K562 (cell line): Measurements from ENCODE around the gene LIMCH1. TPM values are rescaled to one million over a fixed set of nuclear protein-coding genes. Genes with fewer than 3 reads are reported as not detected.
A peak's percentile ranks its signal among the peaks of the same experiment; 100 is the strongest.

Experiments used
- ATAC-seq: fragments of 200-7000 bp; cut with Tn5 transposase; 3 replicates; pipeline ENCODE4 v1.9.1; 2020; ENCODE audit warnings: moderate library complexity
- BruUV-seq: library from RNA; stranded (reverse); fragments of 400-500 nt; replicated peaks from 2 replicates; lab custom pipeline; 2021; lab: Mats Ljungman, UMichigan
- CTCF ChIA-PET: fragments of 300-600 bp; formaldehyde crosslinking; extraction: SDS; loops from one replicate; lab custom pipeline; 2021; ENCODE audit warnings: low intra/inter-chr PET ratio; lab: Yijun Ruan, JAX
- POLR2A ChIA-PET: fragments of 300-600, 350-650 bp; sonication (Branson Sonifier 250); formaldehyde crosslinking; extraction: SDS; loops from one replicate; lab custom pipeline; 2021; ENCODE audit warnings: antibody characterized with exemption, inconsistent platforms; lab: Yijun Ruan, JAX
- DNase-seq, 4 experiments: peaks; one replicate each; pipeline versions ENCODE4 v3.0.0 to v3.0.0-alpha.2; 2011 to 2018; ENCODE audit warnings: low spot score in 3 of 4, mixed read lengths in 3 of 4; ENCODE audit errors: extremely low read depth in 1 of 4
- FAIRE-seq: peaks from 2 replicates; lab custom pipeline; 2011; peaks lifted over from hg19 to GRCh38; lab: Jason Lieb, UNC
- H2AFZ ChIP-seq: 2 replicates; pipeline ENCODE4 v1.6.0; 2011; ENCODE audit warnings: low read depth, low read length, control low read depth, inconsistent platforms
- H3K27ac ChIP-seq: fragments of 200-600 bp; 3 replicates; pipeline ENCODE4 v1.8.0; 2011; ENCODE audit warnings: low read depth, mild to moderate bottlenecking, control low read depth, inconsistent platforms, low read length, moderate library complexity, mixed read lengths; ENCODE audit errors: extremely low read depth
- H3K27me3 ChIP-seq, 2 experiments: fragments of 300-600 bp in 1 of 2; 2 replicates in 1 of 2; 3 replicates in 1 of 2; pipeline versions ENCODE4 v1.6.0 to v1.8.0; 2011; ENCODE audit warnings: inconsistent platforms in 2 of 2, low read length in 2 of 2, mild to moderate bottlenecking in 1 of 2, mixed read lengths in 1 of 2, moderate library complexity in 1 of 2; ENCODE audit not compliant: control insufficient read depth in 2 of 2, insufficient read depth in 2 of 2
- H3K36me3 ChIP-seq: fragments of 300-600 bp; 3 replicates; pipeline ENCODE4 v1.8.0; 2011; ENCODE audit warnings: mild to moderate bottlenecking, low read length, inconsistent platforms; ENCODE audit not compliant: control insufficient read depth, insufficient read depth
- H3K4me1 ChIP-seq, 2 experiments: fragments of 200-600 bp in 1 of 2; replicated peaks in 1 of 2; 2 replicates in 1 of 2; 3 replicates in 1 of 2; pipeline versions ENCODE4 v1.5.1 to v1.8.0; 2011; ENCODE audit warnings: inconsistent platforms in 2 of 2, low read length in 2 of 2, mild to moderate bottlenecking in 1 of 2, mixed read lengths in 1 of 2, moderate library complexity in 1 of 2; ENCODE audit not compliant: control insufficient read depth in 2 of 2, insufficient read depth in 2 of 2
- H3K4me2 ChIP-seq: 2 replicates; pipeline ENCODE4 v1.6.1; 2011; ENCODE audit warnings: low read length, control low read depth, inconsistent platforms, mixed read lengths; ENCODE audit not compliant: insufficient read depth
- H3K4me3 ChIP-seq: fragments of 200-600 bp; sonication (generic), shearing (Covaris generic); 2 replicates; pipeline ENCODE4 v1.5.1; 2016; ENCODE audit warnings: control low read depth, inconsistent platforms
- H3K79me2 ChIP-seq: fragments of 200-600 bp; 3 replicates; pipeline ENCODE4 v1.8.0; 2011; ENCODE audit warnings: low read length, inconsistent platforms; ENCODE audit not compliant: control insufficient read depth, insufficient read depth
- H3K9ac ChIP-seq, 2 experiments: 2 replicates each; pipeline versions ENCODE4 v1.6.0 to v1.6.1; 2011; ENCODE audit warnings: low read depth in 2 of 2, low read length in 2 of 2, control low read depth in 1 of 2, inconsistent platforms in 1 of 2, mild to moderate bottlenecking in 1 of 2, mixed read lengths in 1 of 2; ENCODE audit not compliant: insufficient read depth in 1 of 2
- H3K9me1 ChIP-seq: one replicate; pipeline ENCODE4 v1.6.0; 2011; ENCODE audit warnings: inconsistent platforms, mild to moderate bottlenecking, low read length, moderate library complexity; ENCODE audit not compliant: control insufficient read depth, insufficient read depth
- H3K9me3 ChIP-seq: replicated peaks from 2 replicates; pipeline ENCODE4 v1.5.1; 2011; ENCODE audit warnings: low read depth, low read length, inconsistent platforms; ENCODE audit not compliant: control insufficient read depth, insufficient read depth
- H4K20me1 ChIP-seq: replicated peaks from 2 replicates; pipeline ENCODE4 v1.6.1; 2011; ENCODE audit warnings: low read length, inconsistent platforms, mixed read lengths; ENCODE audit not compliant: control insufficient read depth, insufficient read depth
- RBM25 ChIP-seq: fragments of 200-400 bp; formaldehyde crosslinking; IDR thresholded peaks from 2 replicates; pipeline ENCODE4 v1.6.1; 2018; ENCODE audit warnings: low read length, low read depth, moderate library complexity; ENCODE audit not compliant: severe bottlenecking
- WGBS: fragments of 100-300 bp; shearing (Covaris generic); methylation state at CpG from one replicate; pipeline ENCODE4 v1.1.6; 2016; ENCODE audit warnings: low coverage, mixed read lengths; ENCODE audit not compliant: insufficient coverage; ENCODE audit errors: missing lambda C conversion rate; 5-methylcytosine and 5-hydroxymethylcytosine counted together
- in situ Hi-C: fragments of 300-500 bp; cut with MboI; formaldehyde crosslinking; loops from 4 replicates; pipeline ENCODE4 v1.15.0; 2018; ENCODE audit warnings: inconsistent platforms, mixed read lengths
- intact Hi-C: fragments of 100-400 bp; cut with micrococcal nuclease; formaldehyde crosslinking; loops from 2 replicates; pipeline ENCODE4 v1.14.2; 2022
- polyA plus RNA-seq, 8 experiments: library from polyadenylated mRNA; depleted of rRNA in 4 of 8; stranded (reverse) in 5 of 8; unstranded in 3 of 8; fragments of >200 nt; fragmentation: Nextera tagmentation in 2 of 8; fragmentation: Illumina TruSeq in 1 of 8; extraction: Ambion mirVana in 2 of 8; extraction: Trizol in 1 of 8; gene quantifications; 2 replicates each; pipeline versions ENCODE4 v1.2.1 to v1.2.3, GENCODE V29; 2011 to 2014; ENCODE audit warnings: inconsistent platforms in 1 of 8, missing spikeins in 1 of 8
- total RNA-seq, 7 experiments: library from RNA; depleted of rRNA in 6 of 7; stranded (reverse); fragments of >200 nt in 6 of 7; fragmentation: Illumina TruSeq in 2 of 7; extraction: Trizol in 2 of 7; gene quantifications; 2 replicates each; pipeline versions ENCODE4 v1.2.1 to v1.2.3, GENCODE V29; 2011 to 2021; ENCODE audit warnings: low replicate concordance in 1 of 7
- TF ChIP-seq, protein P1 (sequence below): fragments of 450-650 bp; IDR thresholded peaks from 2 replicates; pipeline ENCODE4 v1.6.1; 2017; ENCODE audit warnings: antibody characterized with exemption

LIMCH1 gene
- total and polyA plus RNA-seq, 9 of the 15 experiments (the other 6 are each of a cell fraction or from before 2014, with no cell fraction given): 0.35 TPM; not detected in 8

- H3K36me3 ChIP-seq: no peaks in the 10 kb centered on the region
- no peak for FAIRE-seq
Measured at GRCh38 chr4:41610474-41610873, 72.5 kb downstream of the LIMCH1 start.

More at GRCh38 chr4:41610474-41610873, 72.5 kb downstream of the LIMCH1 start:
- H3K27me3 ChIP-seq: no peaks in the 10 kb centered on the region; a peak in 2 of 5 replicates
- no peaks in the 10 kb centered on the region for H3K9me3 ChIP-seq
- no peak overlapping the region for H2AFZ ChIP-seq
- BruUV-seq: no TSS peak
- in situ Hi-C loops (no loop called here), intact Hi-C loops (no loop called here)
- H3K9me1 ChIP-seq: no peaks in the 10 kb centered on the region
- H3K4me1 ChIP-seq: no peaks in the 10 kb centered on the region
- no peaks in the 10 kb centered on the region for H4K20me1 ChIP-seq
- no peak overlapping the region for H3K9ac ChIP-seq
- no peak overlapping the region for H3K4me3 ChIP-seq
- no peak overlapping the region for H3K27ac ChIP-seq
- ChIA-PET POLR2A (no interaction called here), CTCF (no interaction called here)
- ATAC-seq (no peak), DNase-seq (no peak)
- peak; percentile 87 for TF ChIP-seq RBM25
- TF ChIP-seq, protein P1, sequence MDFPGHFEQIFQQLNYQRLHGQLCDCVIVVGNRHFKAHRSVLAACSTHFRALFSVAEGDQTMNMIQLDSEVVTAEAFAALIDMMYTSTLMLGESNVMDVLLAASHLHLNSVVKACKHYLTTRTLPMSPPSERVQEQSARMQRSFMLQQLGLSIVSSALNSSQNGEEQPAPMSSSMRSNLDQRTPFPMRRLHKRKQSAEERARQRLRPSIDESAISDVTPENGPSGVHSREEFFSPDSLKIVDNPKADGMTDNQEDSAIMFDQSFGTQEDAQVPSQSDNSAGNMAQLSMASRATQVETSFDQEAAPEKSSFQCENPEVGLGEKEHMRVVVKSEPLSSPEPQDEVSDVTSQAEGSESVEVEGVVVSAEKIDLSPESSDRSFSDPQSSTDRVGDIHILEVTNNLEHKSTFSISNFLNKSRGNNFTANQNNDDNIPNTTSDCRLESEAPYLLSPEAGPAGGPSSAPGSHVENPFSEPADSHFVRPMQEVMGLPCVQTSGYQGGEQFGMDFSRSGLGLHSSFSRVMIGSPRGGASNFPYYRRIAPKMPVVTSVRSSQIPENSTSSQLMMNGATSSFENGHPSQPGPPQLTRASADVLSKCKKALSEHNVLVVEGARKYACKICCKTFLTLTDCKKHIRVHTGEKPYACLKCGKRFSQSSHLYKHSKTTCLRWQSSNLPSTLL: no peak
- no peaks in the 10 kb centered on the region for H3K79me2 ChIP-seq
- H3K4me2 ChIP-seq: no peak overlapping the region
- WGBS: 0% methylated on average over 3 of the region's 3 CpGs
